ENCODE results near the gene FBXO41.

DNA sequence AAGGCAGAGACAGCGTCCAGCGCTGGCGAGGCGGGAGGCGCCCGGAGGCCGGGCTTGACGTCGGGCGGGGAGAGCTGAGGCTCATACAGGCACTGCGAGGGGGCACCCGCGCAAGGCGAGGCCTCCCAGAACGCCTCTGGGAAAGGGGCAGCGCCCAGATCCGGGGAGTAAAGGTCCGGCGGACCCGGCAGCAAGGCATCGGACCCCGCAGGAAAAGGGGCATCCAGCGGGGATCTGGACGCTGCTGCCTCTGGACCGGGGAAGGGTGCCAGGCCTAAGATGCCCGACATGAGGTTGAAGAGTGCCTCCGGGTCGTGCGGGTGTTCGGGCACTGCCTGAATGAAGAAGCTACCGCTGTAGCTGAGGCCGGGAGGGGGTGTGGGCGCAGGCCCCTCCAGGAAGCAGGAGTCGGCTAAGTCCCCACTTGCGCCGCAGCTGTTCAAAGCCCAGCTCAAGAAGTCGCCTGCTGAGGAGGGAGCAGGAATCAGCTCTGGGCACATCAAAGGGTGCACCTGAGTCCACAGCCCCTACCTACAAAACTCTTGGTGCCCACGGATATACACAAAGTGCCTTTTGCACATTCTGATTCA is 8.1 kb upstream of the FBXO41 start:
- TF ChIP-seq RBBP5 (conservative IDR thresholded peaks at IDR 0.05): no peak
- TF ChIP-seq CEBPB (IDR thresholded peaks at IDR 0.05; ENCODE audit: borderline replicate concordance in 1 of 2, low read depth in 2 of 2, low read length in 2 of 2): no peak
- TF ChIP-seq NRF1 (conservative IDR thresholded peaks at IDR 0.05; ENCODE audit: low read depth, low read length): no peak
- TF ChIP-seq CBFB (IDR thresholded peaks at IDR 0.05; ENCODE audit: low read depth): no peak
- TF ChIP-seq, protein P1, sequence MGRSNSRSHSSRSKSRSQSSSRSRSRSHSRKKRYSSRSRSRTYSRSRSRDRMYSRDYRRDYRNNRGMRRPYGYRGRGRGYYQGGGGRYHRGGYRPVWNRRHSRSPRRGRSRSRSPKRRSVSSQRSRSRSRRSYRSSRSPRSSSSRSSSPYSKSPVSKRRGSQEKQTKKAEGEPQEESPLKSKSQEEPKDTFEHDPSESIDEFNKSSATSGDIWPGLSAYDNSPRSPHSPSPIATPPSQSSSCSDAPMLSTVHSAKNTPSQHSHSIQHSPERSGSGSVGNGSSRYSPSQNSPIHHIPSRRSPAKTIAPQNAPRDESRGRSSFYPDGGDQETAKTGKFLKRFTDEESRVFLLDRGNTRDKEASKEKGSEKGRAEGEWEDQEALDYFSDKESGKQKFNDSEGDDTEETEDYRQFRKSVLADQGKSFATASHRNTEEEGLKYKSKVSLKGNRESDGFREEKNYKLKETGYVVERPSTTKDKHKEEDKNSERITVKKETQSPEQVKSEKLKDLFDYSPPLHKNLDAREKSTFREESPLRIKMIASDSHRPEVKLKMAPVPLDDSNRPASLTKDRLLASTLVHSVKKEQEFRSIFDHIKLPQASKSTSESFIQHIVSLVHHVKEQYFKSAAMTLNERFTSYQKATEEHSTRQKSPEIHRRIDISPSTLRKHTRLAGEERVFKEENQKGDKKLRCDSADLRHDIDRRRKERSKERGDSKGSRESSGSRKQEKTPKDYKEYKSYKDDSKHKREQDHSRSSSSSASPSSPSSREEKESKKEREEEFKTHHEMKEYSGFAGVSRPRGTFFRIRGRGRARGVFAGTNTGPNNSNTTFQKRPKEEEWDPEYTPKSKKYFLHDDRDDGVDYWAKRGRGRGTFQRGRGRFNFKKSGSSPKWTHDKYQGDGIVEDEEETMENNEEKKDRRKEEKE (IDR thresholded peaks at IDR 0.05): no peak

Data from GM12878 (cell line).